ENCODE results near the gene RRM2. TPM values are rescaled to one million over a fixed set of nuclear protein-coding genes. Genes with fewer than 3 reads are reported as not detected.

The RRM2 gene
- total and polyA plus RNA-seq, 4 donors: 16.6 to 42.4 (median 29.6) TPM

DNA sequence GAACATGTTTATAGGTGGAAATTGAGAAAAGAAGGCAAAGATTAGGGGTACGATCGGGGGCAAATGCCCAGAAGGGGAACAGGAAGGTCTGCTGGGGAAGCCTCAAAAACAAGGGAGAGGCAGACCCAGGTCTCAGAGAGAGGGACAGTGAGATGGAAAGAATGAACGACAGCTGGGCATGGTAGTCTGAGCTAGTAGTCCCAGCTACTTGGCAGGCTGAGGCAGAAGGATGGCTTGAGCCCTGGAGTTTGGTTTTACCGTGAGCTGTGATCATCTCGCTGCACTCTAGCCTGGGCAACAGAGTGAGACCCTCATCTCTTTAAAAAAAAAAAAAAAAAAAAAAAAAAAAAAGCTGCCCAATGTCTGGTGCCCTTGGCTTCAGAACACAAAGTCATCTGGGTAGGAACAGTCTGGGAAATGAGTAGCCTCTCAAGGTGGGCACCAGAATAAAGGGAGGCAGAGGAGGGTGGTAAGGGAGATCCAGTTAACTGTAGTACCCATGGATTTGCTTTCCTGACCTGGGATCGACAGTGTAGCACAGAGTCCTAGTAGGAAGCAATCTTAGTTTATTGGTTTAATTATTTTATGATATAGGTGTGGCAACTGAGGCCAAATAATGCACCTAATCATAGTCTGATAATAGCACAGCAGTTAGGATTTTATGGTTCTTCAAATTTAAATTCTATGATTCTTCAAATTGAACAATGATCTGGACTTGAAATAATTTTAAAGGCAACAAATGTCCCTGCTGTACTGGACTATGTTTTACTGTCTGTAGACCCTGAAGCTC is 3.5 kb downstream of the RRM2 start:
- Histone ChIP-seq H3K36me3 (ENCODE audit: control insufficient read depth, insufficient read depth, low read length) (no peaks in the 10 kb centered on the region), H3K4me3 (ENCODE audit: low read depth, low read length) (no peak overlapping the region), H3K9me3 (ENCODE audit: control insufficient read depth, insufficient read depth, low read length) (no peaks in the 10 kb centered on the region), H3K27me3 (ENCODE audit: control insufficient read depth, insufficient read depth, low read length) (peaks cover 16% of the 10 kb centered on the region), H3K4me1 (ENCODE audit: control insufficient read depth, insufficient read depth, low read length) (peaks cover 17% of the 10 kb centered on the region), H3K27ac (ENCODE audit: low read depth, low read length) (no peak overlapping the region)
- DNase-seq (ENCODE audit: low read depth in 4 of 6, low spot score in 6 of 6): no peak
- WGBS (ENCODE audit: insufficient coverage): 89% methylated on average over 4 of the region's 6 CpGs

DNA sequence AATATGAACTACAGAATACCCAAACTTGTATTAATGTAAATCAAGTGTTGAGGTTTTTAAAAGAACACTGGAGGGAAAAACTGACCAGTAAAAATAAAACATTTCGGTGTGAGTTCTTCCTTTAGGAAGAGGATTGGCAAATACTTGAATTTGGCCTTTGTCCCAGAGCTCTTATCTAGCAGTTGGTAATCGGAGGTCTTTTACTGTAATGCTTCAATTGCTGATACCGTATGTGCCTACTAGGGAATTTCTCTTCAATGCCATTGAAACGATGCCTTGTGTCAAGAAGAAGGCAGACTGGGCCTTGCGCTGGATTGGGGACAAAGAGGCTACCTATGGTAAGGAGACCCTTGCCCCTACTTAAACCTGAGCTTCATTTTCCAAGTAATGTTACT is 4.1 kb downstream of the RRM2 start:
- DNase-seq (ENCODE audit: low read depth in 4 of 6, low spot score in 6 of 6): no peak
- Histone ChIP-seq H3K27ac (ENCODE audit: low read depth, low read length) (no peak overlapping the region), H3K36me3 (ENCODE audit: control insufficient read depth, insufficient read depth, low read length) (no peaks in the 10 kb centered on the region), H3K4me1 (ENCODE audit: control insufficient read depth, insufficient read depth, low read length) (peaks cover 15% of the 10 kb centered on the region), H3K9me3 (ENCODE audit: control insufficient read depth, insufficient read depth, low read length) (no peaks in the 10 kb centered on the region), H3K4me3 (ENCODE audit: low read depth, low read length) (no peak overlapping the region), H3K27me3 (ENCODE audit: control insufficient read depth, insufficient read depth, low read length) (peaks cover 16% of the 10 kb centered on the region)
- 74% methylated on average over 3 of the region's 5 CpGs for WGBS (ENCODE audit: insufficient coverage)

GRCh38 chr2:10128420-10128819 is 5.9 kb downstream of the RRM2 start:
- no peak for DNase-seq (ENCODE audit: low read depth in 4 of 6, low spot score in 6 of 6)
- peaks cover 4% of the 10 kb centered on the region for H3K27me3 ChIP-seq (ENCODE audit: control insufficient read depth, insufficient read depth, low read length)
- no peak overlapping the region for H3K27ac ChIP-seq (ENCODE audit: low read depth, low read length)
- no peaks in the 10 kb centered on the region for H3K9me3 ChIP-seq (ENCODE audit: control insufficient read depth, insufficient read depth, low read length)
- H3K4me1 ChIP-seq (ENCODE audit: control insufficient read depth, insufficient read depth, low read length): peaks cover under 1% of the 10 kb centered on the region
- no peak overlapping the region for H3K4me3 ChIP-seq (ENCODE audit: low read depth, low read length)
- peaks cover 3% of the 10 kb centered on the region for H3K36me3 ChIP-seq (ENCODE audit: control insufficient read depth, insufficient read depth, low read length)

GRCh38 chr2:10129490-10129889 is 7.0 kb downstream of the RRM2 start:
- DNase-seq (ENCODE audit: low read depth in 4 of 6, low spot score in 6 of 6): no peak
- H3K27ac ChIP-seq (ENCODE audit: low read depth, low read length): no peak overlapping the region
- 100% methylated on average over 1 of the region's 3 CpGs for WGBS (ENCODE audit: insufficient coverage)

DNA sequence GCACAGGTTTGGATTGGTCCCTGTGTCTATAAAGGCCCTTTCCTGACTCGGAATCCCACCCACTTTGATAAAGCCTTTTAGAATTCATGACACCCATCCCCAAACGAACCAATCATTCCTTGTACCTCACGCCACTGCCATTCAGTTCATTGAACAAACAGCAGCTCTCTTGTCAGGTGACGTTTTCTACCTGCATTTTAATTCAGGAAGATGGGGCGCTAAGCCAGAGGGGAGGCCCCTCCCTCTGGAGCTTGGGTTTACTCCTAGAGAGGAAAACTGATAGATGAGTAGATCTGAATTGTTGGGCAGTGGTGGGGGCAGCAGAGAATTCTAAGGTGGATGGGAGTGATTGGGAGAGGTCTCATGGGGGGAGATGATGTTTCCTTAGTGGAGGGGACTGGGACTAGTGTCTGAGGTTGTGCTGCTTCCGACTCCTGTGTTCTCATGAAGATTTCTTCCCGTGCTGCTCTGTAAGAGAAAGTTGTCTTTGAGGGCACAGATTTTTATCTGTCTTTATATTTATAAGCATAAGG is 9.6 kb downstream of the RRM2 start:
- no peak for DNase-seq (ENCODE audit: low read depth in 4 of 6, low spot score in 6 of 6)
- H3K27me3 ChIP-seq (ENCODE audit: control insufficient read depth, insufficient read depth, low read length): no peaks in the 10 kb centered on the region
- H3K4me3 ChIP-seq (ENCODE audit: low read depth, low read length): no peak overlapping the region
- no peak overlapping the region for H3K27ac ChIP-seq (ENCODE audit: low read depth, low read length)
- peaks cover 4% of the 10 kb centered on the region for H3K36me3 ChIP-seq (ENCODE audit: control insufficient read depth, insufficient read depth, low read length)
- H3K4me1 ChIP-seq (ENCODE audit: control insufficient read depth, insufficient read depth, low read length): no peaks in the 10 kb centered on the region
- H3K9me3 ChIP-seq (ENCODE audit: control insufficient read depth, insufficient read depth, low read length): no peaks in the 10 kb centered on the region
- WGBS (ENCODE audit: insufficient coverage): 77% methylated on average over 5 of the region's 7 CpGs

More at GRCh38 chr2:10129490-10129889, 7.0 kb downstream of the RRM2 start:
- Histone ChIP-seq H3K27me3 (ENCODE audit: control insufficient read depth, insufficient read depth, low read length) (no peaks in the 10 kb centered on the region), H3K4me3 (ENCODE audit: low read depth, low read length) (no peak overlapping the region), H3K9me3 (ENCODE audit: control insufficient read depth, insufficient read depth, low read length) (no peaks in the 10 kb centered on the region), H3K36me3 (ENCODE audit: control insufficient read depth, insufficient read depth, low read length) (peaks cover 4% of the 10 kb centered on the region), H3K4me1 (ENCODE audit: control insufficient read depth, insufficient read depth, low read length) (no peaks in the 10 kb centered on the region)

DNA sequence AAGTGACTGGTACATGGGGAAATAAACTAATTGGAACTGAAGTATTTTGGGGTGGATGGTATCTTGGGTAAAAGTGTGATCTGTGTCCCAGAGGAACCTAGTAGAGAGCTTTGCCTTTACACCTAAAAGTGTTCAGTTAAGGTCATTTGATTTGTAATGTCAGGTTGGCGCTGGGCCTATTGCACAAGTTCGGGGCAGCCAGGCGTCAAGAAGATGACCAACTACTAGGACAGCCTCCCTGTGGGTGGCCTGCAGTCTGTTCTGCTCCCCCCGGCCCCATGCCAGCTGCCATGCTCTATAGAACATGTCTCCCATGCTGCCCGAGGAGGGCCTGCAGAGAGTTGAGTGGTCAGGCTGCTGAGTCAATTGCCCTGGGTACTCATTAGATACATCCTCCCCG is 10.1 kb downstream of the RRM2 start:
- no peak for DNase-seq (ENCODE audit: low read depth in 4 of 6, low spot score in 6 of 6)
- Histone ChIP-seq H3K27ac (ENCODE audit: low read depth, low read length) (no peak overlapping the region), H3K4me1 (ENCODE audit: control insufficient read depth, insufficient read depth, low read length) (no peaks in the 10 kb centered on the region), H3K9me3 (ENCODE audit: control insufficient read depth, insufficient read depth, low read length) (no peaks in the 10 kb centered on the region), H3K4me3 (ENCODE audit: low read depth, low read length) (no peak overlapping the region), H3K36me3 (ENCODE audit: control insufficient read depth, insufficient read depth, low read length) (peaks cover 4% of the 10 kb centered on the region), H3K27me3 (ENCODE audit: control insufficient read depth, insufficient read depth, low read length) (no peaks in the 10 kb centered on the region)
- WGBS (ENCODE audit: insufficient coverage): 79% methylated on average over 5 of the region's 6 CpGs

- DNase-seq (ENCODE audit: low read depth in 4 of 6, low spot score in 6 of 6): no peak
- Histone ChIP-seq H3K4me3 (ENCODE audit: low read depth, low read length) (no peak overlapping the region), H3K27ac (ENCODE audit: low read depth, low read length) (no peak overlapping the region), H3K36me3 (ENCODE audit: control insufficient read depth, insufficient read depth, low read length) (peaks cover 4% of the 10 kb centered on the region), H3K27me3 (ENCODE audit: control insufficient read depth, insufficient read depth, low read length) (no peaks in the 10 kb centered on the region), H3K9me3 (ENCODE audit: control insufficient read depth, insufficient read depth, low read length) (no peaks in the 10 kb centered on the region), H3K4me1 (ENCODE audit: control insufficient read depth, insufficient read depth, low read length) (no peaks in the 10 kb centered on the region)
- WGBS (ENCODE audit: insufficient coverage): 91% methylated on average over 6 of the region's 6 CpGs
Observed at GRCh38 chr2:10132996-10133647, 10.6 kb downstream of the RRM2 start.

- Histone ChIP-seq H3K27me3 (ENCODE audit: control insufficient read depth, insufficient read depth, low read length) (no peaks in the 10 kb centered on the region), H3K27ac (ENCODE audit: low read depth, low read length) (no peak overlapping the region), H3K4me1 (ENCODE audit: control insufficient read depth, insufficient read depth, low read length) (no peaks in the 10 kb centered on the region), H3K4me3 (ENCODE audit: low read depth, low read length) (no peak overlapping the region), H3K36me3 (ENCODE audit: control insufficient read depth, insufficient read depth, low read length) (peaks cover 4% of the 10 kb centered on the region), H3K9me3 (ENCODE audit: control insufficient read depth, insufficient read depth, low read length) (no peaks in the 10 kb centered on the region)
- DNase-seq (ENCODE audit: low read depth in 4 of 6, low spot score in 6 of 6): no peak
- WGBS (ENCODE audit: insufficient coverage): 95% methylated on average over 9 of the region's 9 CpGs
Observed at GRCh38 chr2:10135296-10136089, 13.0 kb downstream of the RRM2 start.

DNA sequence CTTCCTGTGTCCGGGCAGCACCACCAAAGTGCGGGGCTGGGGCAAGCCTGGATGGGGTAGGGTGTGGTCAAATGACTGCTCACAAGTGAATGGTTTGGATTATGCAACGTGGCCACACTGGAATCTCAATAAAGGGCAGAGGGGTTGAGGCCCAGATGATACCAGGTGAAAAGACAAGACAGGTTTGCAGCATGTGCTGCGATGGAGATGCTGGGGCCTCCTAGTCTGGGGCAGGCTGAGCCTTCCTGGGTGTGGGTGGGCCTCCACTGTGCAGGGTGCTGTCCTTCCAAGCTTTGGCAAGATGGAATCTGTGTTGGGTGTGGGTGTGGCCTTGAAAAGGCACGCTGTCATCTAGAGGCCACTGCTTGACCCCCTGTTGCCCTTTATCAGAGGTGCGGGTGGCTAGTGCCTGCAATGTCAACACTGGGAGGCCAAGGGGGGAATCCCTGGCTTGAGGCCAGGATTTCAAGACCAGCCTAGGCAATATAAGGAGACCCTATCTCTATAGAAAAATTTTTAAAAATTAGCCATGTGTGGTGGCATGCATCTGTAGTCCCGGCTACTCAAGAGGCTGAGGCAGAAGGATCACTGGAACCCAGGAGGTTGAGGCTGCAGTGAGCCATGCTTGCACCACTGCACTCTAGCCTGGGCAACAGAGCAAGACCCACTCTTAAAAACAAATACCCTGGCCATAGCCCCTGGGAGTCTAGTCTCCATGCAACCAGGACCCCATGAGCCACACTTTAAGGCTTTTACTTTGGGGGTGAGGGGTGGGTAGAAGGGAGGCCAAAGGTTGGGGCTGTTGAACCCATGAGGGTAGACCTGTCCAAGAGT is 13.8 kb downstream of the RRM2 start:
- 97% methylated on average over 7 of the region's 7 CpGs for WGBS (ENCODE audit: insufficient coverage)
- Histone ChIP-seq H3K27me3 (ENCODE audit: control insufficient read depth, insufficient read depth, low read length) (no peaks in the 10 kb centered on the region), H3K36me3 (ENCODE audit: control insufficient read depth, insufficient read depth, low read length) (peaks cover 4% of the 10 kb centered on the region), H3K27ac (ENCODE audit: low read depth, low read length) (no peak overlapping the region), H3K4me3 (ENCODE audit: low read depth, low read length) (no peak overlapping the region), H3K4me1 (ENCODE audit: control insufficient read depth, insufficient read depth, low read length) (no peaks in the 10 kb centered on the region), H3K9me3 (ENCODE audit: control insufficient read depth, insufficient read depth, low read length) (no peaks in the 10 kb centered on the region)
- no peak for DNase-seq (ENCODE audit: low read depth in 4 of 6, low spot score in 6 of 6)

Data from spinal cord (tissue), 10 donors.